22Rv1 (cell line): Measurements from ENCODE around the gene CREBL2.

Experiments
- CTCF ChIP-seq: fragments of 450-650 bp; IDR thresholded peaks from 2 replicates; pipeline ENCODE4 v1.5.1; 2017; ENCODE audit warnings: mild to moderate bottlenecking
- ZFX ChIP-seq: fragments of 450-650 bp; IDR thresholded peaks from 2 replicates; pipeline ENCODE4 v1.6.1; 2017; ENCODE audit warnings: antibody characterized with exemption, borderline replicate concordance

DNA sequence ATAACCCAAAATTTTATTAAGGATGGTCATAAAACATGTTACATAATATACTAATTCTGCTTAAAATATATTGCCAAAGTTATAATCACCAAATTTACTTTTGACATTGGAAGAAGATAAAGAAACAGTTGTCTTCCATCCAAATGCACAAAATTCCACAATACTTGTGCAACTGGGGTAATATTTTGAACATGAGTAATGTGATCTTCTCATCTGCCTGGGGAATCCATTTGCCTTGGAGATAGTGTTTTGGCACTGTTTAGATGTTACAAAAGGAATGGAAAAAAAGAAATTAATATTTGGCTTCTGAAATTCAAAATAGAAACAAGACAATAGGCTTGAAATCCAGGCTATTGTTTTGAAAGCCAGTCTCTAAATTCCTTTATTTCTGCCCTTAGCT is 75.2 kb downstream of the CREBL2 start:
- no peak for TF ChIP-seq CTCF
- TF ChIP-seq ZFX, result no peak
